GM13977 (cell line): ENCODE data around the gene SLC4A11.

ENCODE experiments used
- DNase-seq: peaks from one replicate; pipeline ENCODE4 v3.0.0; 2012; ENCODE audit warnings: low spot score
- CTCF ChIP-seq: IDR thresholded peaks from 2 replicates; pipeline ENCODE4 v1.5.1; 2012; ENCODE audit warnings: mild to moderate bottlenecking, control low read depth; ENCODE audit not compliant: insufficient read depth; ENCODE audit errors: extremely low read depth, missing control alignments
- in situ Hi-C: fragments of 300-500 bp; cut with MboI; formaldehyde crosslinking; loops from one replicate; pipeline ENCODE4 v1.12.0; 2022; ENCODE audit warnings: low sequenced_read_pairs, low pct_unique_long_range_greater_than_20kb, mixed read lengths, inconsistent platforms; ENCODE audit not compliant: unreplicated experiment

Gene SLC4A11

GRCh38 chr20:3262566-3262965, 23.6 kb upstream of the SLC4A11 start:
- in situ Hi-C loops: no loop called here
- TF ChIP-seq CTCF: no peak
- DNase-seq: no peak

DNA sequence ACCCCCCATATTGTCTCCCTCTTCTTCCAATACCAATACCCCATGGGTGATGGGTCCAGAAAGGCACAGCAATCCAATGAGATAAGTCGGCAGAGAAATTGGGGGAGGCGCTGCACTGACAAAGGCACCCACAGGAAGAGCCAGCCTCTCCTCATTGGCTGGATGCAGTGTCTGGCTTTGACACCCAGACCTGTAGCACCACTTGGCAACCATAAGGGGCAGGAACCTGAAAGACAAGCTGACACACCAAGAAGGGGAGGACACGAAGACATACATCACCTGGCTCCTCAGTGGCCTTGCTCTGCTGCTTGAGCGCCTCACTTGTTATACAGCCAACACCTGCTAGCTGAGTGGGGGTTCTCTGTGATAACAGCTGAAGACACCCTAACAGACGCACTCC, 19.4 kb upstream of the SLC4A11 start:
- no peak for TF ChIP-seq CTCF
- DNase-seq: no peak
- in situ Hi-C loops: no loop called here

- in situ Hi-C loops: no loop called here
- no peak for TF ChIP-seq CTCF
- DNase-seq: no peak
These were observed 16.7 kb upstream of the SLC4A11 start for GRCh38 chr20:3255728-3256127.

DNA sequence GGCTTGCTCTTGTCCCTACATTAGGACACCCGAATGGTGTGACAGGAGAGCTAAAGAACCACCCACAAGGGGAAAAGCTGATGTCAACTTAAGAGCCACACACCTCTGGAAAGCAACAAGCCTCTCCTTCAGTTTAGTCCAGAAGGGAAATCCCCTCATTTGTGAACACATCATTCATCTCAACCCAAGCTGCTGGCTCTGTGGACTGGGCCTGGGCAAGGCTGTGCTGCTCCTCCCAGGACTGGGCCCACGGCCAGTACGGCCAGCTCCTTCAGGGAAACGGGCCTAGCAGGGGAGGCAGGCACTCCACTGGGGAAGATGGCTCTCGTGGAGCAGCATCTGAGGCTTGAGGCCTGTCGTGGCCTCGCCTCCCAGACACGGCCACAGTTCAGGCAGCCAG, 12.8 kb upstream of the SLC4A11 start:
- DNase-seq: no peak
- in situ Hi-C loops: no loop called here
- no peak for TF ChIP-seq CTCF

GRCh38 chr20:3250091-3250504, 11.1 kb upstream of the SLC4A11 start:
- in situ Hi-C loops: no loop called here
- TF ChIP-seq CTCF: no peak
- DNase-seq: no peak

DNA sequence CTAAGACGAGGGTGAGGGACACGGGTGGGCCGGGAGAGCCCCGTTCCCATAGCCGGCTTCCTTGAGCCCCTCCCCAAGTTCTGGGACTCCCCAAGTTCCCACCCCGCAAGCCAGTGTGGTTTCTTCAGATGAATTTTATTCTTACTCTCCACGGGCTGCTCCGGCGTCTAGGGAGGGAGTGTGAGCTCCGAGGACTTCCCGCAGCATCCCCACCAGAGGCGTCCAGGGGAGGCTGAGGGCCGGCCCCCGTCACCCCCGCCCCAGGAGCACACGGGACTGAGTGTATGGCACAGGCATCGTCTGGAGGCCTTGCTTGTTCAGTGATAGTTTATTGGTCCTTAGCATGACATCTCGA, 10.0 kb upstream of the SLC4A11 start:
- no peak for TF ChIP-seq CTCF
- in situ Hi-C loops: no loop called here
- DNase-seq: no peak
